PFSK-1 (cell line): ENCODE results near the gene PHF13.

Experiments
- FOXP2 ChIP-seq: optimal IDR thresholded peaks from 2 replicates; pipeline ENCODE3; 2011; ENCODE audit warnings: borderline replicate concordance, control low read depth, inconsistent platforms; ENCODE audit not compliant: insufficient read depth; ENCODE audit errors: extremely low read length, extremely low read depth
- POLR2AphosphoS5 ChIP-seq: IDR thresholded peaks from 2 replicates; pipeline ENCODE4 v1.6.1; 2012; ENCODE audit warnings: low read depth, mild to moderate bottlenecking, control low read depth, low read length, moderate library complexity
- SIN3A ChIP-seq: IDR thresholded peaks from 2 replicates; pipeline ENCODE4 v1.6.1; 2012; ENCODE audit warnings: mild to moderate bottlenecking, low read length, moderate library complexity, borderline replicate concordance; ENCODE audit not compliant: insufficient read depth
- TAF1 ChIP-seq: IDR thresholded peaks from 2 replicates; pipeline ENCODE4 v1.6.1; 2012; ENCODE audit warnings: low read length, control low read depth, borderline replicate concordance; ENCODE audit not compliant: insufficient read depth
- TF ChIP-seq, protein P1 (sequence below), 2 experiments: IDR thresholded peaks; 2 replicates each; pipeline versions ENCODE4 v1.6.1 to v1.8.0; 2011 to 2012; ENCODE audit warnings: low read depth in 2 of 2, low read length in 2 of 2, control low read depth in 1 of 2, inconsistent platforms in 1 of 2, mild to moderate bottlenecking in 1 of 2, moderate library complexity in 1 of 2; ENCODE audit not compliant: insufficient read depth in 1 of 2

PHF13 gene

DNA sequence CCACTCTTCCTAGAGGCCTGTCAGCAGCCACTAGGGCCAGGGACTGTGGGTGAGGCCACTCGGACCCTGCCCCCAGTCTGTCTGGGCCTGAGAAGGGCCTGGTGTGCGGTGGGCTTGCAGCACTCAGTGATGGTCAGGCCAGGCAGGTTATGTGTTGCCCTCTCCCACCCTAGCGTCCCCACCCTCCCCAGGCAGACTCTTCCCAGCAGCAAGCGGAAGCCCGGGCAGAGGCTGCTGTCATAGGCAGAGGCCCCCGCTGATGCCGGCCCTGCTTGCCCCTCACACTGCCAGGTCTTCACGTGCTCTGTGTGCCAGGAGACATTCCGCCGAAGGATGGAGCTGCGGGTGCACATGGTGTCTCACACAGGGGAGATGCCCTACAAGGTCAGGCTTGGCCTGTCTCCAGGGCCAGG is 27.1 kb upstream of the PHF13 start:
- no peak for TF ChIP-seq POLR2AphosphoS5
- TF ChIP-seq, protein P1, sequence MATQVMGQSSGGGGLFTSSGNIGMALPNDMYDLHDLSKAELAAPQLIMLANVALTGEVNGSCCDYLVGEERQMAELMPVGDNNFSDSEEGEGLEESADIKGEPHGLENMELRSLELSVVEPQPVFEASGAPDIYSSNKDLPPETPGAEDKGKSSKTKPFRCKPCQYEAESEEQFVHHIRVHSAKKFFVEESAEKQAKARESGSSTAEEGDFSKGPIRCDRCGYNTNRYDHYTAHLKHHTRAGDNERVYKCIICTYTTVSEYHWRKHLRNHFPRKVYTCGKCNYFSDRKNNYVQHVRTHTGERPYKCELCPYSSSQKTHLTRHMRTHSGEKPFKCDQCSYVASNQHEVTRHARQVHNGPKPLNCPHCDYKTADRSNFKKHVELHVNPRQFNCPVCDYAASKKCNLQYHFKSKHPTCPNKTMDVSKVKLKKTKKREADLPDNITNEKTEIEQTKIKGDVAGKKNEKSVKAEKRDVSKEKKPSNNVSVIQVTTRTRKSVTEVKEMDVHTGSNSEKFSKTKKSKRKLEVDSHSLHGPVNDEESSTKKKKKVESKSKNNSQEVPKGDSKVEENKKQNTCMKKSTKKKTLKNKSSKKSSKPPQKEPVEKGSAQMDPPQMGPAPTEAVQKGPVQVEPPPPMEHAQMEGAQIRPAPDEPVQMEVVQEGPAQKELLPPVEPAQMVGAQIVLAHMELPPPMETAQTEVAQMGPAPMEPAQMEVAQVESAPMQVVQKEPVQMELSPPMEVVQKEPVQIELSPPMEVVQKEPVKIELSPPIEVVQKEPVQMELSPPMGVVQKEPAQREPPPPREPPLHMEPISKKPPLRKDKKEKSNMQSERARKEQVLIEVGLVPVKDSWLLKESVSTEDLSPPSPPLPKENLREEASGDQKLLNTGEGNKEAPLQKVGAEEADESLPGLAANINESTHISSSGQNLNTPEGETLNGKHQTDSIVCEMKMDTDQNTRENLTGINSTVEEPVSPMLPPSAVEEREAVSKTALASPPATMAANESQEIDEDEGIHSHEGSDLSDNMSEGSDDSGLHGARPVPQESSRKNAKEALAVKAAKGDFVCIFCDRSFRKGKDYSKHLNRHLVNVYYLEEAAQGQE (IDR thresholded peaks at IDR 0.05; ENCODE audit: insufficient read depth in 1 of 2, low read depth in 2 of 2, low read length in 2 of 2), result no peak
- no peak for TF ChIP-seq TAF1
- no peak for TF ChIP-seq SIN3A
- no peak for TF ChIP-seq FOXP2

DNA sequence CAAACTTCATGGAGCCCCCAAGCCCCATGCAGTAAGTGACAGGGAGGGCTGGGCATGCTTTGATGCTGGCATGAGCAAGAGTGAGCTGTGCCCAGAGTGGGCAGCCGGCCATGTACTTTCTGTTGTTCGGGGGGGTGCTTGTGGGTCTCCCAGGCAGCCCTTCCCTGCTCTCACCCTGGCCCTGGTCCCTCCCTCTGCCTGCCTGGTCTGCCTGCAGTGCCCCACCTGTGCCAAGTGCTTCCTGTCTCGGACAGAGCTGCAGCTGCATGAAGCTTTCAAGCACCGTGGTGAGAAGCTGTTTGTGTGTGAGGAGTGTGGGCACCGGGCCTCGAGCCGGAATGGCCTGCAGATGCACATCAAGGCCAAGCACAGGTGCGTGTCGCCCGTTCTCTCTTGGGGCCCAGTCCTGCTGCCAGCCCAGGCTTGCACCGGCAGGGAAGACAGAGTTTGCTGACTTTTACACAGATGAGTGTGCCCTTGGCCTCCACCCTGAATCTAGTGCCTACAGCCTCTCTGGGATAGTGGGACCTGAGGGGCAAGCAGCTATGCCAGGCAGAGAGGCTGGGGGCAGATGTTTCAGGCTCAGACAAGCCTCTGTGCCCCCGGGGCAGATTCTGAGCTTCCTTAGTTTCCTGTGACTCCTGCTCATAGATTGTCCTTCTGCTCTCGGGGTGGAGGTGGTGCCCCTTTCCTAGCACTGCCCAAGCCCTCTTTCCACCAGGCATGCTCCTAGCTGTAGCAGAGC is 26.1 kb upstream of the PHF13 start:
- TF ChIP-seq, protein P1 (IDR thresholded peaks at IDR 0.05; ENCODE audit: insufficient read depth in 1 of 2, low read depth in 2 of 2, low read length in 2 of 2), result no peak
- TF ChIP-seq FOXP2 (no peak), SIN3A (no peak), TAF1 (no peak), POLR2AphosphoS5 (no peak)

DNA sequence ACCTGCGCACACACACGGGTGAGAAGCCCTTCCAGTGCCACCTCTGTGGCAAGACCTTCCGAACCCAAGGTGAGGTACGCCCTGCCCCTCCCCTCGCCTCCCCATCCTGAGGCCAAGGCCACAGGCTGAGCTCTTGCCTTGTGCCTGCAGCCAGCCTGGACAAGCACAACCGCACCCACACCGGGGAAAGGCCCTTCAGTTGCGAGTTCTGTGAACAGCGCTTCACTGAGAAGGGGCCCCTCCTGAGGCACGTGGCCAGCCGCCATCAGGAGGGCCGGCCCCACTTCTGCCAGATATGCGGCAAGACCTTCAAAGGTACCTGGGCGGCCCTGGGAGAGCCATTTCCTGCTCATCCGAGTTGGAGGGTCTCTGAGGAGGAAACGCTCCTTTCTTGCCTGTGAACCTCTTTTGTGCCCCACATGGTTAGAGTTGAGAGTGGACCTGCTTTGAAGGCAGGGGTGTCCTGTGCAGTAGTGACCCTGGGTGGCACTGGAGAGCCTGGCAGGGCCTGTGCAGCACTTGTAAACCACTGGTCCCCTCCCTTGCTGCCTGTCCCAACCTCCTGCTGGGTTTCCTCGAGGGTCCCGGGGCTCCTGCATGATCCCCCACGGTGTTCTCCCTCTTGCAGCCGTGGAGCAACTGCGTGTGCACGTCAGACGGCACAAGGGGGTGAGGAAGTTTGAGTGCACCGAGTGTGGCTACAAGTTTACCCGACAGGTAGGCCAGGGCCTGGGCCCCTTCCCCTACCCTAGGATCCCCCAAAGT is 25.2 kb upstream of the PHF13 start:
- TF ChIP-seq SIN3A (no peak), TAF1 (no peak), POLR2AphosphoS5 (no peak), FOXP2 (no peak)
- TF ChIP-seq, protein P1 (IDR thresholded peaks at IDR 0.05; ENCODE audit: insufficient read depth in 1 of 2, low read depth in 2 of 2, low read length in 2 of 2), result no peak

DNA sequence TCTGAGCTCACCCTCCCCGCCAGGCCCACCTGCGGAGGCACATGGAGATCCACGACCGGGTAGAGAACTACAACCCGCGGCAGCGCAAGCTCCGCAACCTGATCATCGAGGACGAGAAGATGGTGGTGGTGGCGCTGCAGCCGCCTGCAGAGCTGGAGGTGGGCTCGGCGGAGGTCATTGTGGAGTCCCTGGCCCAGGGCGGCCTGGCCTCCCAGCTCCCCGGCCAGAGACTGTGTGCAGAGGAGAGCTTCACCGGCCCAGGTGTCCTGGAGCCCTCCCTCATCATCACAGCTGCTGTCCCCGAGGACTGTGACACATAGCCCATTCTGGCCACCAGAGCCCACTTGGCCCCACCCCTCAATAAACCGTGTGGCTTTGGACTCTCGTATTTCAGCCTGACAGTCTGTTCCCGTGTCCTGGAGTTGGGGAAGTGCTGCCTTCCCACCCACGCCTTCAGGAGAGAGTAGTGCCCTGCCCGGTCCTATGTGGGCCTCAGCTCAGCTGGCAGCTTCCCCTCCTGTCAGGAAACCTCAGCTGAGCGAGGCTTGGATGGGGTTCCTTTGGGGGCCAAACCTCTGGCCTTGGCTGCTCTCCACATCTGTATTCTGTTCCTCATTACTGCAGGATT is 24.5 kb upstream of the PHF13 start:
- TF ChIP-seq POLR2AphosphoS5, result no peak
- no peak for TF ChIP-seq SIN3A
- TF ChIP-seq, protein P1 (IDR thresholded peaks at IDR 0.05; ENCODE audit: insufficient read depth in 1 of 2, low read depth in 2 of 2, low read length in 2 of 2), result no peak
- no peak for TF ChIP-seq TAF1
- no peak for TF ChIP-seq FOXP2
